Activated effector memory CD4-positive, alpha-beta T cell treated with anti-CD3 and anti-CD28 coated beads, Interleukin-2, amount 50 U/mL, for 16 hours (primary cell): ENCODE results near the gene VPS33B.
"Not testable (repeated sequence)": the region's sequence is repeated elsewhere in the genome, so short reads cannot be mapped to it uniquely, and the experiment has no call there.

Experiments
- DNase-seq: peaks from one replicate; pipeline ENCODE4 v3.0.0-alpha.2; 2020

The VPS33B gene

DNA sequence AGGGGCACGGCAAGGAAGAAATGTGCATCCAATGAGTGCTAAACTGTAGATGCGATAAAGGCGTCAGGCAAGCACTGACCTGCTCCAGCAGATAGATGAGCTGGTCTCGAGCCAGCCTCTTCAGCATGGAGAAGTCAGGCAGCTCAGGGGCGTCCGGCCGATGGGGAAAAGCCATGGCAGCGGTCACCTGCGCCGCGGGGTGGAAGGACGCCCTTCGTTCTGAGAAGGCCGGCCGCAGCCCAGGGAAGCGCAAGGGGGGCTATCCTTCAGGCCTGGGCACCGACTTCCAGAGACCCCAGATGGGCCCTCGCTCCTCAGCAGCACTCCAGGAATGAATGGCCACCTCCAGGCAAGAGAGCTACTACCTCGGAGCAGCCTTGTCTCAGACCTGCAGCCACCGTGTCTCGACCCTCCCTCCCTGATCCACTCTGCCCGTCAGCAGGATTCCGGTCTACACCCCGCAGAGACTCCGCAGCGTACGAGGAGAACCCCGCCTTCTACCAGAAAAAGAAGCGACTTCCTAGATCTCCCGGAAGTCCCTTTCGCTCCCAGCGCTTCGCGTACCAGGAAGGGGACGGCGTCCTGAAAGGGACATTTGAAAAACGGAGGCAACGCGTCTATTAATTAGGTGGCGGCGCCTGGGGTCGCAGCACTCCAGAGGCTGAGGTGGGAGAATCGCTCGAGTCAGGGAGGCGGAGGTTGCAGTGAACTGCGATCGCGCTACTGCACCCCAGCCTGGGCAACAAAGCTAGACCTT is at the start of gene VPS33B:
Gene VPS33B (minus strand): TSS at position 520 of the 757 bp plus-strand sequence. CDS start 345 bp downstream, at position 175.
- peak; percentile 91 for DNase-seq

DNA sequence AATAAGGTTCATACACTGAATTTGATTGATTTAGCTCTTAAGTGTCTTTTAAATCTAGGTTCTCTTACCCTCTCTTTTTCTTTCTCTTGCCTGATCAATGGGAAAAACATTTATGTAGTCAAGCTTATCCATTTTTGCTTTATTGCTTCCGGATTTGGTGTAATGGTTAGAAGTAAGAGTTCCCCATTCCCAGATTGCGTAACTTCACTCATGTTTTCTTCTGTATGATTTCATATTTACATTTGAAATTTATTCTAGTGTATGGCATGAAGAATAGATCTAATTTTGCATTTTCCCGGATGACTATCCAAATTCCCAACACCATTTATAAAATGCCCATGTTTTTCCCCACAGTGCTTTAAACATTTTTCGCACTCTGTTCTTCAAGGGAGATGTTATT is 49.8 kb upstream of the VPS33B start:
- DNase-seq, result no peak

DNA sequence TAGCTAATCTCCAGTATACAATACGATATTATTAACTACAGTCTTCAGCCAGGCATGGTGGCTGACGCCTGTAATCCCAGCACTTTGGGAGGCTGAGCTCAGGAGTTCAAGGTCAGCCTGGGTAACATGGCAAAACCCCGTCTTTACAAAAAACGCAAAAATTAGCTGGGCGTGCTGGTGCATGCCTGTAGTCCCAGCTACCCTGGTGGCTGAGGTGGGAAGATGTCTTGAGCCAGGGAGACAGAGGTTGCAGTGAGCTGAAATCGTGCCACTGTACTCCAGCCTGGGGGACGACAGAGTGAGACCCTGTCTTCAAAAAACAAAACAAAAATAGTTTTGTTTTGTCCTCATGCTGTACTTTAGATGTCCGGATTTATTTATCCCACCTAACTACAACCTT is 48.5 kb upstream of the VPS33B start:
- DNase-seq, result no peak

DNA sequence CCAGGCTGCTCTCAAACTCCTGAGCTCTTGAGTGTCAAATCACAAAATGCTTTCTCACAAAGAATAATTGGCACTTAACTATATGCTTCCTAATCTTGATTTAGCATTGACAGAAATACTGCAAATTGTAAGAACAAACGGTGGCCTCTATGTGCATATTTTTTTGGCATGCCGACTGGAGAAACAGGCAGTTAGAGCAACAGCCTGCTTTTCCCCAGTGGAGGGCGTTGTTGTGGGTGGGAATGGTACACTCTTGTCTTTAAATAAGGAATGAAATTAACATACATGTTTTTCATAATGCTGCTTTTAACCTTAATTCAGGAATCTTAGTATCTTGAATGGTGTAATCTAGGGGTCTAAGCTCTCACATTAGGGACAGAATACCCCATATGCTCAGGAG is 46.6 kb upstream of the VPS33B start:
- DNase-seq, result no peak

DNA sequence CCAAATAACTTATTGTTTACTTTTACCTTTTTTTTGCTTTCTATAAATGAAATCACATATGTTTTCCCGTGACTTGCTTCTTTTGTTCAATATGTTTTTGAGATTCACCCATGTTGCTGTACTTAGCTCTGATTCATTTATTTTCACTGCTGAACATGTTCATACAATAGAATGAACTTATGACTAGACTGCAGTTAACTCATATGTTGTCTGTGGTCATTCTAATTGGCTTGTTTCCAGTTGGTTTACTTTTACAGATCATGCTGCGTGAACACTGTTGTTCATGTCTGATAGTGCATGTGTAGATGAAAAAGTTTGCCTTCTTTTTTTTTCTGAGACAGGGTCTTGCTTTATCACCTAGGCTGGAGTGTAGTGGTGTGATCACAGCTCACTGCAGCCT is 46.0 kb upstream of the VPS33B start:
- no peak for DNase-seq

DNA sequence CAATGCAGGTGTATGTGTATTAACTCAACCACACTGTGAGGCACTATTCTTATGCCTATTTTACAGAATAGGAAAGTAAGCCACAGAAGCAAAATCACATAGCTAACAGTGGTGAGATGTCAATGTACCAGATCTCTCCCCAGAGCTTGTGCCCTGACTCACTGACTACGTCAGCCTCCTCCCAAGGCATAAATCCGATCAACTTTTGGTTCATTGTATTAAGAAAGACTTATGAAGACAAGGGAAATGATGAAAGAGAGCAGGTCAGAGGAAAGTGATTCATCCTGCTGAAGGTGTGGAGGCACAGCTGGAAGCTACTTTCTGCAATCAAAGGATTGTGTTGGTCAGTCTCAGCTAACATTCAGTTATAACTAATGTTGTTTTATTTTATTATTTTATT is 44.6 kb upstream of the VPS33B start:
- DNase-seq, result no peak

DNA sequence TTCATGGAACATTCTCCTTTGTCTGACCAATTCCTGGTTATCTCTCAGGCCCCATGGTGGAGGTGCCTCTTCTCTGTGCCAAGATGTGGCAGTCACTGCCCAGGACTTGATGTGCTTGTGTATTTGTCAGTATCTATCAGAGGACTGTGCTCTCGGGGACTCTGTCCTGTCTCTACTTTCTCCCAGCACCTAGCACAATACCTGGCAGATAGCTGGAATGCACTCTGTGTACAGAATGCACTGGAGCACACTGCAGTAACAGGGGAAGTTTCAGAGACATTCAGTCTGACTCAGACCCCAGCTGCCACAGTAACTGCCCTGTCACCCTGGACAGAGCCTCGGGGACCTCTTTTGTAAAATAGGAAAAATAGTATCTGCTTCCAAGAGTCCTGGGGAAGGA is 43.1 kb upstream of the VPS33B start:
- no peak for DNase-seq

DNA sequence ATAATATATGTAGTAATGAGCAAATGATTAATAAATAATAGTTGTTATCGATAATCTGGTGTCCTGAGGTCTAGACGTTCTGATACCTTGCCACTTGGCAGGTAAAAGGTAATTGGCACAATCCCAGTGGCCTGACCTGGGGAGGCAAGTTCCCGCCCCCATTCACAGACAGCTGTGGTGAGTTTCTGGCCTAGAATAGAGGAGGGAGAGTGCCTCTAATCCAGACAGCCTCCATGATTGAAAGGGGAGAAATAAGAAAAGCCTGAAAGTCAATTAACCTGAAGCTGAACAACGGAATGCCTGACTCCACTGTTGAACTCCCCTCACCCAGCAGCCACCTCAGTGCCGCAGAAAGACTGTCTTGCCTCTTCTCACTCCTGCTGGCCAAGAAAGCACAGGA is 39.6 kb upstream of the VPS33B start:
- DNase-seq, result no peak

DNA sequence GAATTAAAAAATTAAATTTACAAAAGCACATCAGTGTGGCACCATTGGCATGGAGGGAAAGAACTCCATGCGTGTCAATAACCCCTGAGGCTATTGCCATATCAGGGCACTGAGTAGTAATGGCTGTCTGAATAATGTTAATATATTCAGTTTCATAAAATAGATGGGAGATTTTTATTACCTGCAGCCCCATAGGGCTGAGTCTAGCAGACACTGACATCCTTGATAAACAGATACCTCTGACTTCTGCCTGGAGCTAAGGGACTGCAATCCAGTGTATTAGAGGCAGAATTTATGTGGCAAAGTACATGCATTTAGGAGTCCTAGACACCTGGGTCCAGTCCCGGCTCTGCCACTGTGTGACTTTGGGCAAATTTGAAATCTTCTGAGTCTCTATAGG is 38.8 kb upstream of the VPS33B start:
- DNase-seq, result no peak

DNA sequence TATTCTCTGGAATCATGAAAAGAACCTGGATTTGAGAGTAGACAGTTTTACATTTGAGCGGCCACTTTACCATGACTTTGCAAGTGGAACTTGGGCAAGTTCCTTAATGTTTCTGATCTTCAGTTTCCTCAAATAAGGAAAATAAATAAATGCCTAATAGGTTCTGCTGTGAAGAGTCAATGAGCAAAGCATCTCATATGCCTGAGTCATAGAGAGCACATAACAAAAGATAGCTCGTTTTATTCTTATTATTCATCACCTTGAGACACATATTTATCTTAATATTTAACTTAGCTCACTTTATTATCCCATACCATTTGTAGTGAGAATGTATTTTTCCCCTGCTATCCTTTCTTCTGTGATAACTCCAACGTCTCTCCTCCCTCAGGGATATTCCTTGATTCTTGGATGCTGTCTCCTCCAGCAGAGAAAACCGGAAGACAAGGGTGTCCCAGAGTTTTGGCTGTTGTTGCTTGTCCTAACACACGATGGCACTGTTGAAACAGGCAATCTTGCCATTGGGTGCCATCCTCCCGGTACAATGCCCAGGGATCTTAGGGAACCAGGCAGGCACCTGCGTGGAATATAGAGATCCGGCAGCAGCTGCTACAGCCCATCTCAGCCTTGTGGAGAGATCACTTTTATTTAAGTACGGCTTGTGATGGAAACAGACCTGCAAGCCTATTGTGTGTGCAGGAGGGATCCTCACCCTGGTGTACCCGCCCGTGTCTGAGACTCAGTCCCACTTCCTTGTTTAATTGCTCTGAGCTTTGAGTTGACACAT is 33.3 kb upstream of the VPS33B start:
- DNase-seq, result peak; percentile 69

DNA sequence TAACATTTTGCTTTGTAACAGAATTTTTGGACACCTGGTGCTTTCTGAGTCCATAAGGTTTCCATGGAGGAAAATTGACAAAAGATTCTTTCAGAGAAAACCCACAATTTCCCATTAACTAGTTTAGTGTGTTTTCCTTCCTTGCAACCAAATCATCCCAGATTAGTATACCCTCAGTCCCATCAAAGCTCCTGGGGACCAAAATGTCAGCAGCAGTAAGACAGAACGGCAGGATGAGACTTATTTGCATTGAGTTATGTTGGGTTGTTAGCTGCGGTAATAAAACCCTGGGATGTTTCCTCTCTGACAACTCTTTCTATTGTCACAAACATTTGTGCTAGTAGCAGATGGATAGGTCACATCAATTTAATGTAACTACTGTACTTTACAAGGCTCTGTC is 32.4 kb upstream of the VPS33B start:
- DNase-seq, result no peak

DNA sequence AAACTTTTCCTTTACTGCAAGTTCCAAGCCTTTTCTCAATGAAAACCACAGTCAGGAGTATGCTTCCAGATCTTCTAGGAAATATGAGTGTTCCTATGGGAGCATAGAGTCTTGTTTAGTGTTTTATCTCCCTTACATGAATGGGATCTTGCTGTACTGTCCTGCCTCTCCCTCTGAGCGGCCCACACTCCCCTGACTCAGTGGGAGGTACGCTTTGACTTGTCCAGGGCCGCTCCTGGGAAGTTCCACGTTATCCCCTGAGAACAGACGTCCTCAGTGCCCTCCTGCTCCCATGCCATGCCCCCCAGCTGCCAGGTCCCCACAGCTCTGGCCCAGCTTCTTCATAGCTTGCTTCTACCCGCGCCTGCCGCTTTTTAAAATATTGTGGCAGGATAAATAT is 28.9 kb upstream of the VPS33B start:
- DNase-seq, result no peak

DNA sequence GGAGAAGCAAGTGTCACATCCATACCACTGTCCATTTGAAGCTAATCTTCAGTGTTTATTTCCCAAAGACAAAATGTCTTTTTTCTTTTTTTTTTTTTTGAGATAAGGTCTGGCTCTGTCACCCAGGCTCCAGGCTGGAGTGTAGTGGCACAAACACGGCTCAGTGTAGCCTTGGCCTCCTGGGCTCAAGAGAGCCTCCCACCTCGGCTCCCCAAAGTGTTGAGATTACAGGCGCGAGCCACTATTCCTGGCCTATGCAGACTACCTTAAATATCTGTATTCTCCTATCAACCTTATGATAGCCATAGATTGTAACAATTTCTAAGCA is 27.7 kb upstream of the VPS33B start:
- no peak for DNase-seq

DNA sequence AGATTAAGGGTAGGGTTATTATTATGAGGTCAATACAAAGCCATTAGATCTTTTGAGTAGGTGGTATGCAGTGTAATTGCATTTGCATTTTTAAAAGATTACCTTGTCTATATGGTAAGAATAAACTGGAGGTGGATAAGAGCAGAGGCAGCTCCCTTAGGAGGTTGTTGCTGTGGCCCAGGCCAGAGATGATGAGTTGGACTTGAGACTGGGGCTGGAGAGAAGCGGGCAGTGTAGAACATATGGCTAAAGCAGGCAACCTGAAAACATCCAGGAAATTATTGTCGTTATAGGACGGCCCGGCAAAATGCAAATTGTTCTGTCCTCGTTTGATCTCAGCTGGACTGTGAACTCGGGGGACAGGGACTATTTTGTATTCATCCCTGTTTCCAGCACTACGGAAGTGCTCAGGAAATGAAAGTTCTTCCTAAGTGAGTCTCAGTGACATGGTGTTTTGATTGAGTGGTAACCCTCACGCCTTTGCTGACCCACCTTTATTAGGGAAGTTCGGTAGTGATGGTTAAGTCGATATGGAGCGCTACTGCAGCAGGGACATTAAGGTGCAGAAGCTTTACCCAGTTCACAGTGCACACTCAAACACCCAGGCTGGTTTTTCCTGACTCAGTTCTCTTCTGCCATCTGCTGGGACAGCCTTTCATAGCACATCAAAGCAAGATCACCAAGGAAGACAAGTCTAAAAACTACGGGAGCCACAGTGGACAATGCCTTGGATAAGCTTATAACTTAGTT is 27.2 kb upstream of the VPS33B start:
- DNase-seq, result peak; percentile 75

DNA sequence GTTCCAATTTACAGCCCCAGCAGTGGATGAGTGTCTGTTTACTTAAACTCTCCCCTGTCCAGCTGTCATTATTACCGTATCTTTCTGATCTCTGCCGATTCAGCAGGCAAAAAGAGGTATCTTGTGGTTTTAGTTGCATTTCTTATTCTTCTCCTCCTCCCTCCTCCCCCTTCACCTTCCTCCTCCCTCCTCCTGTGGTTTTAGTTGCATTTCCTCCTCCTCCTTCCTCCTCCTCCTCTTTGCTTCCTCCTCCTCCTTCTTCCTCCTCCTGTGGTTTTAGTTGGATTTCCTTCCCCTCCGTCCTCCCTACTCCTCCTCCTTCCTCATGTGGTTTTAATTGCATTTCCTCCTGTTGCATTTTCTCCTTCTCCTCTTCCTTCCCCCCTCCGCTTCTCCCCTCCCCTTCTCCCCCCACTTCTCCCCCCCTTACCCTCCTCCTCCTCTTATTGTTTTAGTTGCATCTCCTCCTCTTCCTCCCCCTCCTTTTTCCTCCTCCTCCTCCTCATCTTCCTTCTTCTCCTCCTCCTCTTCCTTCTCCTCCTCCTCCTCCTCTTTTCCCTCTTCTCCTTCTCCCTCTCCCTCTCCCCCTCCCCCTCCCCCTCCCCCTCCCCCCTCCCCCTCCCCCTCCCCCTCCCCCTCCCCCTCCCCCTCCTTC is 25.3 kb upstream of the VPS33B start:
- no peak for DNase-seq

DNA sequence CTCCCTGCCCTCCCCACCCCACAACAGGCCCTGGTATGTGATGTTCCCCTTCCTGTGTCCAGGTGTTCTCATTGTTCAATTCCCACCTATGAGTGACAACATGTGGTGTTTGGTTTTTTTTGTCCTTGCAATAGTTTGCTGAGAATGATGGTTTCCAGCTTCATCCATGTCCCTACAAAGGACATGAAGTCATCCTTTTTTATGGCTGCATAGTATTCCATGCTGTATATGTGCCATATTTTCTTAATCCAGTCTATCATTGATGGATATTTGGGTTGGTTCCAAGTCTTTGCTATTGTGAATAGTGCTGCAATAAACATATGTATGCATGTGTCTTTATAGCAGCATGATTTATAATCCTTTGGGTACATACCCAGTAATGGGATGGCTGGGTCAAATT is 23.7 kb upstream of the VPS33B start:
- DNase-seq, result not testable (repeated sequence)

DNA sequence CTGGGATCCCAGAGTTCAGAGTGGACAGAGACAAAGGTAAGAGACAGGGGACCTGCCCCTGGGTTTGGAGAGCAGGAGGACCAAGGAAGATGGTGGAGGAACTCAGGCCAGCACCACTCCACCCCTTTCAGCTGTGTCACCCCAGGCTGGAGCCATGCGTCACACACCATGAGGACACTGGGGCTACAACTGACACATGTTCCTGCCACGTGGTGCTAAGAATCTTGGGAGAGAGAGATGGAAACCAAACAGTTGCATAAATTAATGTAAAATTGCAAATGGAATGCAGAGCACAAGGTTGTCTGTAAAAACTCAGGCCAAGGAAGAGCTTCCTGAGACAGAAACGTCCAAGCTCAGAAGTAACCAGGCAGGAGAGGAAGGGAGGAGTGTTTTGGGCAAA is 22.7 kb upstream of the VPS33B start:
- no peak for DNase-seq

DNA sequence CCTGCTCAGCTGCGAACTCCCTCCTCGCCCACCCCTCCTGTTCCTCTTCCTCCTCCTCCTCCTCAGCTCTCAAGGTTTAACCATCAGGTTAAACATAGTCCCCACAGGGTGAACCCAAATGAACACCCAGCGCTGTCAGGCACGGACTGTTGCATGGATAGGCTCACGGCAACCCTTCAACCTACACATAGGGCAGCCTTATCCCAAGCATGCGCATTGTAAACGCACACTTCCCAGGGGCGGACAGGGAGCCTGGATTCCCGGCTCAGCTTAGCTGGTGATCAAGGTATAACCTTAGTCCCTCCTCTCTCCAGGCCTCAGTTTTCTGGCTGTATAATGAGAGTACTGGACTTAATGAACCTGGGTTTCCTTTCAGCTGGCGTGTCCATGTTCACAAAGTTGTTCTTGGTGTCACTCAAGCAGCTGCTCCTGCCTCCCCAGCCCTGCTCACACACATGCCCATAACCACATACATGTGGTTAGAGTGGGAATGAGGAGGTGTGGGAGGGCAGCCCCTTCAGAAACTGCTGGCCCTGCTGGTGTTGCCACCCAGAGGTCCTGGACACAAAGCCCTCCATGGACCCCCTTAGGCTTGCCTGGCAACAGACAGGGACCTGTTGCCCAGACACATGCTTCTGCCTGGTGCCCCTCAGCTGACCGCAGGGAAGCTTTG is 20.9 kb upstream of the VPS33B start:
- DNase-seq, result no peak

DNA sequence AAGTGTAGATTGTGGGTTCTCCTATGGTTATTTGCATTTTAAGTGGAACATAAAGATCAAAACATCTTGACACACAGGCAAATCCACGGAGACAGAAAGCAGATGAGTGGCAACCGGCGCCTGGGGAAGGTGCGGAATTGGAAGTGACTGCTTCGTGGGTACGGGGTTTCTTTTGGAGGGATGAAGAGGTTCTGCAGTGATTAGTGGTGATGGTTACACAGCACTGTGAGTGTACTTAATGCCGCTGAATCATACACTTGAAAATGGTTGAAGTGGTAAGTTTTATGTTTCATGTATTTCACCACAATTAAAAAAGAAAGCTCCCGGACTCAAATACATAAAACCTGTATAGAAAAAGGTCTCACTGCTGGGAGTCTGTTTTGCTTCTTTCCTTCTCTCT is 18.5 kb upstream of the VPS33B start:
- DNase-seq, result no peak

DNA sequence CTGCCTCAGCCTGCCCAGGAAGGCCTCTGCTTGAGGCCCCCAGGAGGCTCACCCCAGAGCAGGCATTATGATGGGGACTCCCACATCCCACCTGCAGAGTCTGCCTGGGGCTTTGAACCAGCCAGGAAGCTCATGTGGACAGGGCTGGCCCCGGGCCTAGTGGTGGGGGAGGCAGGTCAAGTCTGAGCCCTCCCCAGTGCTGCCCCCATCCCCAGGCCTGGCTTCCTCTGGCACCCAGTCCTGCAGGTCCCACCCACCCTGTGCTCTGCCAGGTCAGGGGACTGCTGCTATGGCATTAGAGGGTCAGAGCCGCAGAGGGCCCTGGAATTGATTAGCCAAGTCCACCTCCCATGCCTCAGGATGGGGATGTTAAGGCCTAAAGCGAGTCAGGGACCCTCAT is 17.6 kb upstream of the VPS33B start:
- no peak for DNase-seq

DNA sequence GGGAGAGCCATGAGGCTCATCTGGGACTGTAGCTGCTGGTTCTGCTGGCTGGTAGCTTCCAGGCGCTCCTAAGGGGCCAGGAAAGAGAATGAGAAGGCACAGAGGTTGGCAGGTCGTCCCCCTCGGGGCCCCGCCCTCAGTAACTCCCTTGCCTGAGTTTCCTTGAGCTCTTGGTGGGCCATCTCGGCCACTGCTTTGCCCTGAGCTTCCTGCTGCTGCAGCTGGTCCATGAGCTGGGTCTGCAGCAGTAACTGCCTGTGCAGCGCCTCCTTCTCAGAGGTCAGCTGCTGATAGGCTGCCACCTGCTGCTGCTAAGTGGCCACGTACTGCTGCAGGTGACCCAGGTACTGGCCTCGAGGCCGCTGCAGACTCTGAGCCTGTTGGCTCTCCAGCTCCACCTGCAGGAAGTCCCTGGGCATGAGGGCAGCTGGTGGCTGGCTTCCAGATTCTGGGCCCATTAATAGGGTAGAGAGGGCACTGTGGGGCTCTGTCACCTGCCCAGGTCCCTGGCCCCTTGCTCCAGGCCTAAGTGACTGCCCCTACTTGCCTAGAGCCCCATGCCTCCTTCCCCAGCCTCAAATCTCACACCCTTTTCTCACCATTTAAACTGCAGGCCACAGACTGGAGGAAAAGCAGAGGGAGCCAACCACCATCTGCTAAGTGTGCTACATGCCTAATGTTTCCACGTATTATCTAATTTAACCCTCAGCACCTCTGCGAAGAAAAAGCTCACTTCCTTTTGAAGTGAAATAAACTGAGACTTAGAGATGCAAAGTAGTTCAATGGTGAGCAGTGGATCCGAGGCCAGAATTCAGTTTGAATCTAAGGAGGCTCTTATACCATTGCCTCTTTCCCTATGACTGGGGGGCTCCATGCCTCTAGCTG is 10.8 kb upstream of the VPS33B start:
- peak; percentile 84 for DNase-seq

DNA sequence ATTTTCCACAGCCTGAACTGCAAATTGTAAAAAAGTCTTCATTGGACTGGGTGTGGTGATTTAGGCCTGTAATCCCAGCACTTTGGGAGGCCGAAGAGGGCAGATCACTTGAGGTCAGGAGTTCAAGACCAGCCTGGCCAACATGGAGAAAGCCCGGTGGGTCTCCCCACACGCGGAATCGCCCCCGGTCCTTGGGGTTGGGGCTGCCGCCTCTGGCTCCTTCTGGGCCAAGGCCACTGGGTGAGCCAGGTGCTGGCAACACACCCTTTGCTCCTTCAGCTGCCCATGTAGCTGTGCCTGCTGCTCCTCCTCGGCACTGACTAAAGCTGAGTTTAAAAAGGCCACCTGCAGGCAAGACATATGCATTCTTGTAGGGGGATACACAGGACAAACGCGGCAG is 9.4 kb upstream of the VPS33B start:
- DNase-seq, result no peak
